Keratinocyte (primary cell): ENCODE results near the gene BCL2. TPM values are rescaled to one million over a fixed set of nuclear protein-coding genes. Genes with fewer than 3 reads are reported as not detected.

Source experiments
- DNase-seq: peaks from one replicate; pipeline ENCODE4 v3.0.0-alpha.2; 2011; ENCODE audit warnings: low read depth, missing footprints, low spot score
- FAIRE-seq: peaks from 2 replicates; lab custom pipeline; 2011; peaks lifted over from hg19 to GRCh38; lab: Jason Lieb, UNC
- H2AFZ ChIP-seq: 2 replicates; pipeline ENCODE4 v1.6.0; 2012; ENCODE audit warnings: low read length, control low read depth, inconsistent platforms; ENCODE audit not compliant: control insufficient read depth
- H3K27ac ChIP-seq: 2 replicates; pipeline ENCODE4 v1.5.1; 2011; ENCODE audit warnings: low read length; ENCODE audit not compliant: control insufficient read depth, insufficient read depth
- H3K27me3 ChIP-seq: 3 replicates; pipeline ENCODE4 v1.6.0; 2011; ENCODE audit warnings: low read length; ENCODE audit not compliant: control insufficient read depth, insufficient read depth; ENCODE audit errors: extremely low read depth
- H3K36me3 ChIP-seq, 2 experiments: 2 replicates in 1 of 2; 3 replicates in 1 of 2; pipeline ENCODE4 v1.5.1; 2011; ENCODE audit warnings: low read length in 2 of 2, mild to moderate bottlenecking in 1 of 2; ENCODE audit not compliant: control insufficient read depth in 2 of 2, insufficient read depth in 2 of 2; ENCODE audit errors: extremely low read depth in 1 of 2
- H3K4me1 ChIP-seq: 3 replicates; pipeline ENCODE4 v1.5.1; 2011; ENCODE audit warnings: low read length; ENCODE audit not compliant: control insufficient read depth, insufficient read depth; ENCODE audit errors: extremely low read depth
- H3K4me2 ChIP-seq: 3 replicates; pipeline ENCODE4 v1.6.0; 2011; ENCODE audit warnings: low read depth, low read length; ENCODE audit not compliant: control insufficient read depth, insufficient read depth; ENCODE audit errors: extremely low read depth
- H3K4me3 ChIP-seq, 3 experiments: fragments of 200-600 bp in 1 of 3; sonication (generic) in 1 of 3; 2 replicates in 2 of 3; 3 replicates in 1 of 3; pipeline ENCODE4 v1.5.1; 2011 to 2016; ENCODE audit warnings: low read length in 3 of 3, mild to moderate bottlenecking in 3 of 3, control low read depth in 2 of 3, inconsistent platforms in 1 of 3, low read depth in 1 of 3, mixed read lengths in 1 of 3, mixed run types in 1 of 3, moderate library complexity in 1 of 3; ENCODE audit not compliant: control insufficient read depth in 2 of 3, insufficient read depth in 2 of 3; ENCODE audit errors: extremely low read depth in 1 of 3
- H3K79me2 ChIP-seq: 2 replicates; pipeline ENCODE4 v1.6.0; 2012; ENCODE audit warnings: low read length; ENCODE audit not compliant: control insufficient read depth, insufficient read depth
- H3K9ac ChIP-seq: 3 replicates; pipeline ENCODE4 v1.6.0; 2011; ENCODE audit warnings: low read length; ENCODE audit not compliant: control insufficient read depth, insufficient read depth; ENCODE audit errors: extremely low read depth
- H3K9me1 ChIP-seq: 3 replicates; pipeline ENCODE4 v1.6.0; 2011; ENCODE audit warnings: low read length; ENCODE audit not compliant: control insufficient read depth, insufficient read depth; ENCODE audit errors: extremely low read depth
- H3K9me3 ChIP-seq: 2 replicates; pipeline ENCODE4 v1.5.1; 2012; ENCODE audit warnings: low read depth, low read length; ENCODE audit not compliant: control insufficient read depth
- H4K20me1 ChIP-seq: 3 replicates; pipeline ENCODE4 v1.6.0; 2011; ENCODE audit warnings: low read length; ENCODE audit not compliant: control insufficient read depth, insufficient read depth; ENCODE audit errors: extremely low read depth
- EZH2 ChIP-seq: IDR thresholded peaks from one replicate; pipeline ENCODE4 v1.6.1; 2012; ENCODE audit warnings: inconsistent platforms, mild to moderate bottlenecking, low read length, moderate library complexity
- dilution Hi-C: fragments of 300-500 bp; cut with MboI; formaldehyde crosslinking; loops from one replicate; pipeline ENCODE4 v1.7.0; 2020; ENCODE audit warnings: low sequenced_read_pairs; ENCODE audit not compliant: extremely low pct_ligation_motif_present
- polyA plus RNA-seq, 5 experiments: library from polyadenylated mRNA; depleted of rRNA in 3 of 5; stranded (reverse) in 3 of 5; stranded (forward) in 1 of 5; unstranded in 1 of 5; fragments of >200 nt; gene quantifications; 1 replicate in 1 of 5; 2 replicates in 3 of 5; 3 replicates in 1 of 5; pipeline versions ENCODE4 v1.2.1 to v1.2.3, GENCODE V29; 2011 to 2012; ENCODE audit warnings: missing spikeins in 2 of 5, low read depth in 1 of 5, low replicate concordance in 1 of 5
- TF ChIP-seq, protein P1 (sequence below), 3 experiments: IDR thresholded peaks in 1 of 3; conservative IDR thresholded peaks in 1 of 3; optimal IDR thresholded peaks in 1 of 3; 2 replicates in 2 of 3; 3 replicates in 1 of 3; pipeline versions ENCODE3 to v1.5.1; 2011; ENCODE audit warnings: low read length in 3 of 3, mild to moderate bottlenecking in 3 of 3, moderate library complexity in 2 of 3, control low read depth in 1 of 3, inconsistent platforms in 1 of 3; ENCODE audit not compliant: insufficient read depth in 2 of 3; ENCODE audit errors: extremely low read depth in 1 of 3

The BCL2 gene
- polyA plus RNA-seq, 1 donor (not counting 4 experiments of a cell fraction or from before 2014, with no cell fraction given), result 0.30 TPM

GRCh38 chr18:63113899-63114565 lies 205.5 kb downstream of the BCL2 start:
- Histone ChIP-seq H3K9me1 (no peaks in the 10 kb centered on the region), H3K27ac (no peak overlapping the region), H3K9ac (no peak overlapping the region), H3K4me1 (no peaks in the 10 kb centered on the region), H3K79me2 (no peaks in the 10 kb centered on the region), H4K20me1 (no peaks in the 10 kb centered on the region), H3K9me3 (no peaks in the 10 kb centered on the region), H3K4me2 (no peak overlapping the region), H3K27me3 (peaks cover 3% of the 10 kb centered on the region), H2AFZ (no peak overlapping the region), H3K4me3 (no peak overlapping the region), H3K36me3 (no peaks in the 10 kb centered on the region)
- TF ChIP-seq, protein P1, sequence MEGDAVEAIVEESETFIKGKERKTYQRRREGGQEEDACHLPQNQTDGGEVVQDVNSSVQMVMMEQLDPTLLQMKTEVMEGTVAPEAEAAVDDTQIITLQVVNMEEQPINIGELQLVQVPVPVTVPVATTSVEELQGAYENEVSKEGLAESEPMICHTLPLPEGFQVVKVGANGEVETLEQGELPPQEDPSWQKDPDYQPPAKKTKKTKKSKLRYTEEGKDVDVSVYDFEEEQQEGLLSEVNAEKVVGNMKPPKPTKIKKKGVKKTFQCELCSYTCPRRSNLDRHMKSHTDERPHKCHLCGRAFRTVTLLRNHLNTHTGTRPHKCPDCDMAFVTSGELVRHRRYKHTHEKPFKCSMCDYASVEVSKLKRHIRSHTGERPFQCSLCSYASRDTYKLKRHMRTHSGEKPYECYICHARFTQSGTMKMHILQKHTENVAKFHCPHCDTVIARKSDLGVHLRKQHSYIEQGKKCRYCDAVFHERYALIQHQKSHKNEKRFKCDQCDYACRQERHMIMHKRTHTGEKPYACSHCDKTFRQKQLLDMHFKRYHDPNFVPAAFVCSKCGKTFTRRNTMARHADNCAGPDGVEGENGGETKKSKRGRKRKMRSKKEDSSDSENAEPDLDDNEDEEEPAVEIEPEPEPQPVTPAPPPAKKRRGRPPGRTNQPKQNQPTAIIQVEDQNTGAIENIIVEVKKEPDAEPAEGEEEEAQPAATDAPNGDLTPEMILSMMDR (optimal IDR thresholded peaks at IDR 0.05 in 1 of 3, IDR thresholded peaks at IDR 0.05 in 1 of 3, conservative IDR thresholded peaks at IDR 0.05 in 1 of 3; ENCODE audit: extremely low read depth in 1 of 3, insufficient read depth in 2 of 3, low read length in 3 of 3), result no peak
- TF ChIP-seq EZH2, result no peak
- dilution Hi-C loops, result no loop called here
- no peak for FAIRE-seq
- no peak for DNase-seq

DNA sequence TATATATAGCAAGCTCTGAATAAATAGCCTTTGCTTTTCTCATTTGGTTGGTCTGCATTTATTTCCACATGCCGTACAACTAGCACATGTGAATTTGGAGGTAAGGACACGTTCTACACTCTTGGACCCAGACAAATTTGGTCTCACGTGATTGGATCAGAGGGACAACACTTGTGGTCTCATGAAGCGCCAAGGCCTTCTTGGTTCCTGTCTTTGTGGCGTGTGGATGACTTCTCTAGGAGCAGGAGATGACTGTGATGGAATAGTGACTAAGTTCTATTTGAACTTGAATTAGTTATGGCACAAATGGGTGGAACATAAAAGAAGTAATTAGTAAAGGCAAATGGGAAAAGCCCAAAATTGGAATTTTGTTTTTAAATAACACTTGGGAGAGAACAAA lies 206.9 kb downstream of the BCL2 start:
- DNase-seq, result no peak
- H3K4me2 ChIP-seq, result no peak overlapping the region
- H3K9me3 ChIP-seq, result no peaks in the 10 kb centered on the region
- no peaks in the 10 kb centered on the region for H4K20me1 ChIP-seq
- no peak overlapping the region for H2AFZ ChIP-seq
- no peaks in the 10 kb centered on the region for H3K36me3 ChIP-seq
- no peaks in the 10 kb centered on the region for H3K4me1 ChIP-seq
- no peak overlapping the region for H3K9ac ChIP-seq
- dilution Hi-C loops, result no loop called here
- peaks cover 3% of the 10 kb centered on the region for H3K27me3 ChIP-seq
- H3K9me1 ChIP-seq, result no peaks in the 10 kb centered on the region
- H3K27ac ChIP-seq, result no peak overlapping the region
- no peak for FAIRE-seq
- H3K79me2 ChIP-seq, result no peaks in the 10 kb centered on the region
- H3K4me3 ChIP-seq, result no peak overlapping the region
- TF ChIP-seq, protein P1 (optimal IDR thresholded peaks at IDR 0.05 in 1 of 3, IDR thresholded peaks at IDR 0.05 in 1 of 3, conservative IDR thresholded peaks at IDR 0.05 in 1 of 3; ENCODE audit: extremely low read depth in 1 of 3, insufficient read depth in 2 of 3, low read length in 3 of 3), result no peak
